ENCODE results near the gene LPIN3. TPM values are rescaled to one million over a fixed set of nuclear protein-coding genes. Genes with fewer than 3 reads are reported as not detected.

Gene LPIN3
- total RNA-seq, 1 donor from 2014 or later: 2.8 TPM

- no peaks in the 10 kb centered on the region for H3F3A ChIP-seq (ENCODE audit: low read depth)
- H2AFZ ChIP-seq (replicated peaks): no peak overlapping the region
- H4K20me1 ChIP-seq (ENCODE audit: low read depth): no peaks in the 10 kb centered on the region
- TF ChIP-seq CTCF (IDR thresholded peaks at IDR 0.05) (no peak), EZH2phosphoT487 (IDR thresholded peaks at IDR 0.05) (no peak), EZH2 (IDR thresholded peaks at IDR 0.05) (no peak)
- peaks cover 10% of the 10 kb centered on the region for H3K4me1 Mint-ChIP-seq
- no peaks in the 10 kb centered on the region for H3K27me3 Mint-ChIP-seq (ENCODE audit: insufficient read depth, low read depth)
- H3K27me3 ChIP-seq: no peaks in the 10 kb centered on the region
- H3K9me3 Mint-ChIP-seq: no peaks in the 10 kb centered on the region
- no peaks in the 10 kb centered on the region for H3K36me3 ChIP-seq
- H3K4me3 ChIP-seq: no peak overlapping the region
- H3K79me2 ChIP-seq (ENCODE audit: low read depth): no peaks in the 10 kb centered on the region
- no peaks in the 10 kb centered on the region for H3K36me3 Mint-ChIP-seq
- no peak overlapping the region for H3K9ac ChIP-seq
- H3K27ac ChIP-seq: no peak overlapping the region
- H3K4me3 Mint-ChIP-seq: no peak overlapping the region
- H3K27ac Mint-ChIP-seq: no peak overlapping the region
- no peak overlapping the region for H3K4me2 ChIP-seq
- H3K9me3 ChIP-seq (ENCODE audit: low read depth): no peaks in the 10 kb centered on the region
- DNase-seq (ENCODE audit: low spot score): no peak
- H3K4me1 ChIP-seq: peaks cover 4% of the 10 kb centered on the region
These were observed 9.9 kb downstream of the LPIN3 start for GRCh38 chr20:41350408-41350962.

DNA sequence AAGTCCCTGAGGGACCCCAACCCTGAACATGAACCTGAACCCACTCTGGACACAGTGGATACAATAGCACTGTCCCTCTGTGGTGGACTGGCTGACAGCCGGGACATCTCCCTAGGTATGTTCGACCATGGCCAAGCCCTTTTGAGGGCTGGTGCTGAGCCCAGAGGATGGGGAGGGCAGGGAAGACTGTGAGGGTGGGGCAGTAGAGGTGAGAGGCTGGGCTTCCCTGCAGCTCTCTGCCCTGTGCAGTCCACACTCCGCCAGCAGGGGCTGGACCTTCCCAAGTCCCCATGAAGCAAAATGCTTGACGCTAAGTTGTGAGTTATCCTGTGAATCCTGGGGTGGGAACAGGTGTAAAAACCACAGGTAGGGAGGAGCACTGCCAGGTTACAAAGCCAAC, 11.5 kb downstream of the LPIN3 start:
- TF ChIP-seq EZH2phosphoT487 (IDR thresholded peaks at IDR 0.05) (no peak), EZH2 (IDR thresholded peaks at IDR 0.05) (no peak), CTCF (IDR thresholded peaks at IDR 0.05) (peak; percentile 23)
- no peaks in the 10 kb centered on the region for H3K36me3 Mint-ChIP-seq
- Histone ChIP-seq H3K4me2 (no peak overlapping the region), H3K36me3 (no peaks in the 10 kb centered on the region), H3K27me3 (no peaks in the 10 kb centered on the region), H3K4me1 (peaks cover 4% of the 10 kb centered on the region), H3K79me2 (ENCODE audit: low read depth) (no peaks in the 10 kb centered on the region), H3K27ac (no peak overlapping the region), H2AFZ (replicated peaks) (no peak overlapping the region), H3K9me3 (ENCODE audit: low read depth) (no peaks in the 10 kb centered on the region), H4K20me1 (ENCODE audit: low read depth) (no peaks in the 10 kb centered on the region), H3F3A (ENCODE audit: low read depth) (no peaks in the 10 kb centered on the region), H3K4me3 (no peak overlapping the region), H3K9ac (no peak overlapping the region)
- H3K27ac Mint-ChIP-seq: no peak overlapping the region
- H3K27me3 Mint-ChIP-seq (ENCODE audit: insufficient read depth, low read depth): peaks cover 2% of the 10 kb centered on the region
- peaks cover 7% of the 10 kb centered on the region for H3K4me1 Mint-ChIP-seq
- H3K4me3 Mint-ChIP-seq: no peak overlapping the region
- DNase-seq (ENCODE audit: low spot score): peak; percentile 24
- no peaks in the 10 kb centered on the region for H3K9me3 Mint-ChIP-seq

DNA sequence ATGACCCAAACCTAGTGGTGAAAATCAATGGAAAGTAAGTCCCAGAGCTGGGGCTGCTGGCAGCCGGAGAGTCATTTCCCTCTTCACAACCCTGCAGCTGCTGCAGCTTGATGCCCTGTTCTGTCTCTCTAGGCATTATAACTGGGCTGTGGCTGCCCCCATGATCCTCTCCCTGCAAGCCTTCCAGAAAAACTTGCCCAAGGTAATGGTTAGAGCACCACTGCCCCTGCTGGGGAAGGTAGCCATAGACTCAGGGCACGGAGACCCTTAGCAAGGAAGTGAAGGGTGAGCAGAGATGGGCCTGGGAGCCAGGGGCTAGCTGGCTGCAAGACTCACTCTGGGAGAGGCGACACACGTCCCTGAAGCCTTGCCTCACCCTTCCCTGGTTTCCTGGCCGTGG, 12.0 kb downstream of the LPIN3 start:
- Histone ChIP-seq H3K27ac (no peak overlapping the region), H3K4me2 (no peak overlapping the region), H3K9me3 (ENCODE audit: low read depth) (no peaks in the 10 kb centered on the region), H4K20me1 (ENCODE audit: low read depth) (no peaks in the 10 kb centered on the region), H3K4me3 (no peak overlapping the region), H3F3A (ENCODE audit: low read depth) (no peaks in the 10 kb centered on the region), H3K36me3 (no peaks in the 10 kb centered on the region), H3K9ac (no peak overlapping the region), H3K4me1 (peaks cover 2% of the 10 kb centered on the region), H3K27me3 (no peaks in the 10 kb centered on the region), H3K79me2 (ENCODE audit: low read depth) (no peaks in the 10 kb centered on the region), H2AFZ (replicated peaks) (no peak overlapping the region)
- no peak for DNase-seq (ENCODE audit: low spot score)
- H3K27me3 Mint-ChIP-seq (ENCODE audit: insufficient read depth, low read depth): peaks cover 2% of the 10 kb centered on the region
- no peak overlapping the region for H3K27ac Mint-ChIP-seq
- no peak overlapping the region for H3K4me3 Mint-ChIP-seq
- H3K36me3 Mint-ChIP-seq: no peaks in the 10 kb centered on the region
- TF ChIP-seq CTCF (IDR thresholded peaks at IDR 0.05) (no peak), EZH2phosphoT487 (IDR thresholded peaks at IDR 0.05) (no peak), EZH2 (IDR thresholded peaks at IDR 0.05) (no peak)
- no peaks in the 10 kb centered on the region for H3K9me3 Mint-ChIP-seq
- peaks cover 4% of the 10 kb centered on the region for H3K4me1 Mint-ChIP-seq
